HG03095 (cell line): ENCODE results near the gene NUP93.
A peak's percentile ranks its signal among the peaks of the same experiment; 100 is the strongest.

Source experiments
- ATAC-seq: cut with Tn5 transposase; IDR thresholded peaks from one replicate; pipeline ENCODE4 v1.9.1; 2021; ENCODE audit warnings: moderate library complexity; ENCODE audit not compliant: unreplicated experiment

Gene NUP93

GRCh38 chr16:56729735-56730662 lies at the start of gene NUP93:
TSS of gene NUP93 (plus strand) at chr16:56730129. CDS start at chr16:56748248, 18,119 bp downstream.
- ATAC-seq: peak; percentile 69

DNA sequence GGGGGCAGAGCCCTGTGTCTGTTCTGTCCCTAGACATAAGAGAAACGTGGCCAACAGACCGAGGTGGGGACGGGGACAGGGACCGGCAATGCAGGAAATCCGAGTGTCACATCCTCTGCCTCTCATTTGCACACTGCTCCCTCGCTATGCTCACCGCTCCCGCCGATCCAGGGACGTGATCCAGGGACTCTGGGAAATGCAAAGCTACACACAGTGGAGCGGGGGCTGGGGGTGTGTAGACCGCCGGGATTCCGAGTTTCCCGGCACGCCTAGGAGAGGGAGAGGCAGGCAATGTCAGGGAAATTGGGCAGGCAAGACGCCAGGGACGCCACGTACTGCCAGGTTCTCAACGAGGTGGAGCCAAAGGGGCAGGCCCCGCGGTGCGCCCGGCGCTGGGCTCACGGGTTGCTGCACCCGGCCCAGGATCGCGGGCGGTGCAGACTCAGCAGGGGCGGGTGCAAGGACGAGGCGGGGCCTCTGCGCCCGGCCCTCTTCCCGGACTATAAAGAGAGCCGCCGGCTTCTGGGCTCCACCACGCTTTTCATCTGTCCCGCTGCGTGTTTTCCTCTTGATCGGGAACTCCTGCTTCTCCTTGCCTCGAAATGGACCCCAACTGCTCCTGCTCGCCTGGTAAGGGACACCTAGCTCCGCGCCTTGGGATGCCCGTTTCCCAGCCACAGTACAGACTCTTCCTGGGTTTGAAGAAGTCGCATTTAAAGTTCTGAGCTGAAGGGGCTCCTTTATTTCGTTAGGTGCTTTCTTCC lies 47.8 kb upstream of the NUP93 start, which contains the start of gene MT1X:
Gene MT1X, plus strand, starts transcription at position 532 of the 764 bp plus-strand sequence. Its CDS starts 71 bp downstream, at position 603.
- ATAC-seq: peak; percentile 99

- ATAC-seq: no peak
Measured at GRCh38 chr16:56682703-56683397, 47.1 kb upstream of the NUP93 start.

DNA sequence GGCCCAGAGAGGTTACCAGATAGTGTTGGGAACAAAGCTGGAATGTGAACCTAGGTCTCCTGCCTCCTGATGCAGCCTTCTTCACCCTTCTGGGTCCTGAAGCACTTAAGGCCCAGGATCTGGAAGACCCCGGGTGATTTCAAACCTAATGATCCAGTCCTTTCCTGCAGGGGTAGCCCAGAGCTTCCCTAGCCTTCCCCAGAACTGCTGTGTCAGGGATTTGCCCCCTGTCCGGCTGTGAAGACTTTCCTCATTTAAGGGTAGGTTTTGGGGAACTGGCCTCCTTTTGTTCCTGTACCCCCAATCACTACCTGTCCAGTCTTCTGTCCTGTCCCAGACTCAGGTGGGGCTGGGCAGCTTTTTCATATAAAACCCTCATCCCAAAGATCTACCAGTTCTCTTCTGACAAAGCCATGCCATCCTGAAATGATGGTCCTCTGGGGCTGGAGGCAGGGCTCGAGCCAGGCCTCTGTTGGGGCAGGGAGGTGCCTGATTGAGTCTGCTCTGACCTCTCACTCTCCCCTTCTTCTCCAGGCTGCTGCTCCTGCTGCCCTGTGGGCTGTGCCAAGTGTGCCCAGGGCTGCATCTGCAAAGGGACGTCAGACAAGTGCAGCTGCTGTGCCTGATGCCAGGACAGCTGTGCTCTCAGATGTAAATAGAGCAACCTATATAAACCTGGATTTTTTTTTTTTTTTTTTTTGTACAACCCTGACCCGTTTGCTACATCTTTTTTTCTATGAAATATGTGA lies 46.3 kb upstream of the NUP93 start:
- no peak for ATAC-seq

DNA sequence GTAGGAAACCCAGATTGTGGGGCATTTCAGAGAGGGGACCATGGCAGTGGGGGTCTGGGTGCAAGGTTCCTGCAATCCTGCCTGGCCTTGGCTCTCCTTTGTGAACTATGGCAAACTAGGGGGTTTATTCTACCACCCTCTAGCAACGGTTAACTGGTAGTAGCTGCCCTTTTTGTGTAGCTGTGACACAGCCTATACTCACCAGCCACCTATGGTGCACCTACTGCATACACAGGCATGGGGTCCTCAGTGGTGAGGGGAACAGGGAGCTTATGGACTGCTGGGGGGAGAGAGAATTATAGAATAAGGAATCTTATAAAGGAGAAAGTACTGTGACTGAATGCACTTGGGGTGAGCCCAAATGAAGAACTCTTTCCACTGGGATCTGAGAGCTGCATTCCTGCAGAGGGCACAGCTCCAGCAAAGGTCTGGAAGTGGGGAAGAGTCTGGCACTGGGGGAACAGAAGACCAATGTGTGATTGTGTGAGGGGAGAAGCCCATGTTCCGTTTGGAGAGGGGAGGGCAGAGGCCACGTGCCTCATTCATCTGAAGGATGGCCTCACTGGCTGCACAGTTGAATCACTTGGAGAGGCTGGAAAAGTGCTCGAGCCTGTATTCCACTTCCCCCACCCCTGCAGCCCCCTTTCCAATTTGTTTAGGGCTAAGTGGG lies 45.5 kb upstream of the NUP93 start:
- ATAC-seq: no peak

GRCh38 chr16:56684926-56685590 lies 44.9 kb upstream of the NUP93 start:
- no peak for ATAC-seq

GRCh38 chr16:56686758-56687157 lies 43.2 kb upstream of the NUP93 start:
- ATAC-seq: no peak

DNA sequence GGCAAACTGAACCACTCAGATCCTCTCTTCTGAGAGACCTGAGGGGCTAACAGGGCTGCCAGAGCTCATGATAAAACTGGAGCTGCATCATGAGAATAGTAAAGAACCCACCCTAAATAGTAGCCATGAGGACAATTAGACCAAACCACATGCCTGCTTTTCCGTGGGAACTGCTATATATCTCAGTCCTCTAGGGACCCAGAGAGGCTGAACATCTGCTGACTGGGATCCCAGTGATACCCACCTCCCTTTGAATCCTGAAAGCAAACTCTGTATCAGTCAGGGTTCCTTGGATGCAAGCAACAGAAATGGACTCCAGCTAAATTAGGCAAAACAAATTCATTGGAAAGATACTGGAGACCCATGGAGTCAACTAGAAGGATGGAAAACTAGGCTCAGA lies 41.2 kb upstream of the NUP93 start:
- no peak for ATAC-seq

DNA sequence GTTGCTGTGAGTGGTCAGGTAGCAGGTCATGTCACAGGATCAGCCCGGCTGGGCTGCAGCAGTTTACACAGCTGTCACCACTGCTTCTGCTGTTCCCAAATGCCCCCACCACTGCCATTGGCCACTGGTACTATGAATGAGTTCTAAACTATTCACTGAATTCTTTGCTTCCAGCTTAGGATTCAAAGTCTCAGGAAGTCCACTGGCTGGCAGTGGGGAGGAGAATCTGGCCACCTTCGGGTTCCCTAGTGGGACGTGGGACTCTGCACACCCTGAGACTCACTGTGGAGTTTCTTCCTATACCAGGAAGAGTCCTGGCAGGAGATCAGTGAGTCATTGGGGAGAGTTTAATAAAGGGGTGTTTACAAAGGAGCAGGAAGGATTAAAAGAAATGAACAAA lies 40.8 kb upstream of the NUP93 start:
- no peak for ATAC-seq

DNA sequence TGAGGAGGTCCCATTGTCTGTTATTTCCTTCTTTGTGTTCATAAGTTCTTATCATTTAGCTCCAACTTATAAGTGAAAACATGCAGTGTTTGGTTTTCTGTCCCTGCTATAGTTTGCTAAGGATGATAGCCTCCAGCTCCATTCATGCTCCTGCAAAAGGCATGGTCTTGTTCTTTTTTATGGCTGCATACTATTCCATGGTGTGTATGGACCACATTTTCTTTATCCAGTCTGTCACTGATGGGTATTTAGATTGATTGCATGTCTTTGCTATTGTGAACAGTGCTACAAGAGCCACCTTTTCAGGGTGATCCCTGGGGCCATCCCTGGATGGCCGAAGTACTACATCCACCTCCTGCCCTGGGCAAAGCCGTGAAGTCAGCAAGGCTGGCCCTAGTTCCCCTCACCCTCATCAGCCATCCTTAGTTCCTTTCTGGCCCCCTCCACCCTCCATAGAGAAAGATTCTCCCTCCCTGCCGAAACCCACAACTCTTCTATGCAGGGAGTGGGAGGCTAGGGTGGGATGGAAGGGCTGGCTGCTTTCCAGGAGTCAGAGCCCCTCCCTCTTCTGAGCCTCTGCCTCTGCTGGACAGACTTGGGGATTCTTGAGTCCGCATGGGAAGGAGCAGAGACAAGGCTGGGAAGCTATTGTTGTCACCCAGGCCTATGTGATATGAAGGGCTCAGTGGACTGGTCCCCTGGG lies 39.4 kb upstream of the NUP93 start:
- no peak for ATAC-seq

DNA sequence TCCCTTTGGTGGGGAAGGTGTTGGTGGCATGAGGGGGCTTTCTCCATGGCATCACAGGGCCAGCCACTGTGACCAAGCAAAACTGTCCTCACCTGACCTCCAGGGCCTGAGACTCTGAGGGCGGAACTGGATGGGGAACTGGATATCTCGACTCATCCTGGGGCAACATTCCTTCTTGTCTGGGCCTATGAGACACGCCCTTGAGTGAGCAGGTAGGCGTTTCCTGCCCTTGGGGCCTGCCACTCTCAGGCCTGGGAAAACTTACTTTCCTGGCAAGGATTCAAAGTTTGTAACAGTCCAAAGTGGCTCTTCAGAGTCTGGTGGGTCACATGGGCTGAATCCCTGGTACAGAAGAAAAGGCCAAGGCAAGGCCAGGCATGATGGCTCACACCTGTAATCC lies 38.0 kb upstream of the NUP93 start:
- ATAC-seq: no peak

DNA sequence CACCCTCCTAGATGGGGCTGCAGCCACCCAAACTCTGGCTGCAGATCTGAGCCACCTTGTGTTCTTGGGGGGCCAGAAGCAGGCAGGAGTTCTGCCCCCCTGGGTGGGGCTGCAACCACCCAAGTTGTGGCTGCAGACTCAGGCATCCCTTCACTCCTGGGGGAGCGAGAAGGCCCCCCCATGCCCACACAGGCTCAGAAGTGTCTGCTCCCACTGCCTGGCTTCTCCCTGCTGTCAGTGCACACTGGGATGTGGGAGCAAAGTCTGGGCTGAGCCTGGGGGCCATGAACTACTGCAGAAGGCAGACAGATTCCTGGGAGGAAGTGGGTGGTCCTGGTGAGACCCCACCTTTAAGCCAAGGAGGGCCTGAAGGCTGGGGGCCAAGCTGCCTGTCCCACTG lies 34.7 kb upstream of the NUP93 start:
- ATAC-seq: no peak

DNA sequence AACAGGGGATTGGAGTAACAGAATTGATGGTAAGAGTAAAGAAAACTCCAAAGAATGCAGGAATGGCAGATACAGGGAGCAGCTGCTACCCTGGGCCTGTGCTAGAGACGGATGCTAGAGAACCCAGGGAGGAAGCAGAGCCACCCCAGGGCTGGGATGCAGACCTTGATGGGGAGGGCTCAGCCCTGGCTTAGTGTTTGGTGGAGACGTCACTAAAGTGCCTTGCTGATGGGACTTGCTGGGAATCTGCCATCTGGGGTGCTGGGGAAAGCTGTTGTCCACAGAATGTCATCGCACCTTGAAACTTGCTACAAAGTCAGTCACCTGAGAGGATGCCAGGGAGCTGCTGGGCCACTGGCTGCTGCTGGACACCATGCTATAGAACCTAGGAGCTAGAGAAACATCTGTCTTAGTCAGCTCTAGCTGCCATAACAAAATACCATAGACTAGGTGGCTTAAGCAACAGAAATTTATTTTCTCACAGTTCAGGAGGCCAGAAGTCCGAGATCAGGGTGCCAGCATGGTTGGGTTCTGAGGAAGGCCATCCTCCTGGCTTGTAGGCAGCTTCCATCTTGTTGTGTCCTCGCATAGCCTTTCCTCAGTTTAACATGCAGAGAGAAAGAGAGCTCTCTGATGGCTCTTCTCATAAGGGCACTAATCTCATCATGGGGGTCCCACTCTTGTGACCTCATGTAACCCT lies 32.3 kb upstream of the NUP93 start:
- no peak for ATAC-seq

GRCh38 chr16:56700195-56700594 lies 29.7 kb upstream of the NUP93 start:
- ATAC-seq: no peak

DNA sequence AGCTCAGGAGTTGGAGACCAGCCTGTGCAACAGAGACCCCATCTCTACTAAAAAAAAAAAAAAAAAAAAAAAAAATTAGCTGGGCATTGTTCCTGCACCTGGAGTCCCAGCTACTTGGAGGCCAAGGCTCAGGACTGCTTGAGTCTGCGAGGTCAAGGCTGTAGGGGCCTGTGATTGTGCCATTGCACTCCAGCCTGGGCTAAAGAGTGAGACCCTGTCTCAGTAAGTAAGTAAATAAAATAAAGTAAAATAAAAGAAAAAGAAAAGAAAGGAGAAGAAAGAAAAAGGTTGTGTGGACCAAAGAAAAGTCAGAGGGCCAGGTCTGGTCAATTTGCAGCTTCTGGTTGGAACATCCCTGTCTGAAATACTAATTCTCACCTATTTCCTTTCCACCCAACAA lies 29.3 kb upstream of the NUP93 start:
- ATAC-seq: no peak

DNA sequence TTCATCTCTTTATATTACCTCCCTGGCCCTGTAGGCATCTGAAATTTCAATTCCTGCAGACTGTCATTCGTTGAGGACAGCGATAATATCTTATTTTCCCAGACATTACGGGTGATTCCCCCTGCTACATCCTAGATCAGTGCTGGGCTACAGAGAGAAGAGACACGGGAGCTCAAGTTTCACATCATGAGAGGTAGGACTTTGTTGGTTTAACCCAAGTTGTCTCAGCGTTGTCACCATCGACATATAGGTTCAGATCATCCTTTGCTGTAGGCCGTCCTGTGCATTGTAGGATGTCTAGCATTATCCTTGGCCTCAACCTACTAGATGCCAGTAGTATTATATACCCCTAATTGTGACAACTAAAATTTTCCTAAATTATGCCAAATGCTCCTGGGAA lies 28.4 kb upstream of the NUP93 start:
- ATAC-seq: no peak

GRCh38 chr16:56702836-56703235 lies 27.1 kb upstream of the NUP93 start:
- ATAC-seq: no peak
